NCI-H1694 (cell line): ENCODE results near the gene SEC11C.
"Not testable (repeated sequence)": the region's sequence is repeated elsewhere in the genome, so short reads cannot be mapped to it uniquely, and the experiment has no call there.

Source experiments
- DNase-seq: peaks from one replicate; lab custom pipeline; 2025; lab: John Stamatoyannopoulos, UW

SEC11C gene

GRCh38 chr18:59139615-59140301 is at the start of gene SEC11C:
Gene SEC11C (plus strand): TSS chr18:59139884. CDS start chr18:59139949, 65 bp downstream.
- peak; percentile 91 for DNase-seq

- DNase-seq: no peak
Measured at GRCh38 chr18:59090966-59091603, 48.6 kb upstream of the SEC11C start.

- no peak for DNase-seq
Measured at GRCh38 chr18:59093668-59094067, 46.0 kb upstream of the SEC11C start.

GRCh38 chr18:59094569-59094968 is 45.1 kb upstream of the SEC11C start:
- no peak for DNase-seq

- DNase-seq: peak; percentile 6
Measured at GRCh38 chr18:59096098-59096789, 43.4 kb upstream of the SEC11C start.

- no peak for DNase-seq
Measured at GRCh38 chr18:59101830-59102414, 37.8 kb upstream of the SEC11C start.

GRCh38 chr18:59109375-59109774 is 30.3 kb upstream of the SEC11C start:
- DNase-seq: no peak

- DNase-seq: no peak
Measured at GRCh38 chr18:59114160-59114559, 25.5 kb upstream of the SEC11C start.

- no peak for DNase-seq
Measured at GRCh38 chr18:59123588-59124369, 15.9 kb upstream of the SEC11C start.

- no peak for DNase-seq
Measured at GRCh38 chr18:59124370-59124704, 15.3 kb upstream of the SEC11C start.

GRCh38 chr18:59127047-59127446 is 12.6 kb upstream of the SEC11C start:
- no peak for DNase-seq

GRCh38 chr18:59129951-59130703 is 9.6 kb upstream of the SEC11C start:
- no peak for DNase-seq

GRCh38 chr18:59132810-59133465 is 6.7 kb upstream of the SEC11C start:
- no peak for DNase-seq

GRCh38 chr18:59139291-59139614 is 431 bp upstream of the SEC11C start:
- DNase-seq: peak; percentile 73

- DNase-seq: no peak
Measured at GRCh38 chr18:59140302-59140885, 710 bp downstream of the SEC11C start.

- no peak for DNase-seq
Measured at GRCh38 chr18:59141294-59142068, 1.8 kb downstream of the SEC11C start.

GRCh38 chr18:59142274-59142673 is 2.6 kb downstream of the SEC11C start:
- DNase-seq: no peak

- DNase-seq: not testable (repeated sequence)
Measured at GRCh38 chr18:59142800-59143416, 3.2 kb downstream of the SEC11C start.

- DNase-seq: no peak
Measured at GRCh38 chr18:59143441-59143840, 3.8 kb downstream of the SEC11C start.
